ENCODE results near the gene CCDC112. TPM values are rescaled to one million over a fixed set of nuclear protein-coding genes. Genes with fewer than 3 reads are reported as not detected.

Gene CCDC112
- total and polyA plus RNA-seq, 9 of the 15 experiments (the other 6 are each of a cell fraction or from before 2014, with no cell fraction given): 3.3 to 15.3 (median 7.4) TPM

- TF ChIP-seq BMI1 (IDR thresholded peaks at IDR 0.05; ENCODE audit: low read length) (no peak), CTCF (IDR thresholded peaks at IDR 0.05 in 2 of 3, conservative IDR thresholded peaks at IDR 0.05 in 1 of 3; ENCODE audit: insufficient read depth in 2 of 3, low read depth in 1 of 3, low read length in 3 of 3) (peak; percentile 27 to 73 (median 51); a peak in 4 of 6 replicates), MEIS2 (IDR thresholded peaks at IDR 0.05; ENCODE audit: partially characterized antibody) (no peak), ZNF431 (CRISPR knock-in tag; IDR thresholded peaks at IDR 0.05) (no peak), ZNF140 (CRISPR knock-in tag; IDR thresholded peaks at IDR 0.05) (no peak), KLF10 (CRISPR knock-in tag; IDR thresholded peaks at IDR 0.05) (no peak), ZEB2 (IDR thresholded peaks at IDR 0.05) (no peak), CBFA2T2 (conservative IDR thresholded peaks at IDR 0.05) (no peak), BRD9 (IDR thresholded peaks at IDR 0.05; ENCODE audit: low read depth, partially characterized antibody) (no peak), ZNF197 (CRISPR knock-in tag; IDR thresholded peaks at IDR 0.05; ENCODE audit: low read depth) (no peak), BRF2 (IDR thresholded peaks at IDR 0.05; ENCODE audit: borderline replicate concordance, insufficient read depth, insufficient read length) (no peak), DMBX1 (CRISPR knock-in tag; IDR thresholded peaks at IDR 0.05; ENCODE audit: borderline replicate concordance) (no peak), MCM7 (IDR thresholded peaks at IDR 0.05) (no peak), UBTF (IDR thresholded peaks at IDR 0.05; ENCODE audit: borderline replicate concordance in 1 of 2, low read depth in 2 of 2, low read length in 2 of 2) (no peak), DEAF1 (CRISPR knock-in tag; IDR thresholded peaks at IDR 0.05) (peak; percentile 60; the same call in 1 of the 2 replicates), ZNF253 (CRISPR knock-in tag; conservative IDR thresholded peaks at IDR 0.05) (no peak), ZNF518B (CRISPR knock-in tag; IDR thresholded peaks at IDR 0.05) (no peak)
These were observed 50.0 kb downstream of the CCDC112 start (continued) for GRCh38 chr5:115246361-115246991.

Data from K562 (cell line).